SJSA1 (cell line): Measurements from ENCODE around the gene PLEK2. TPM values are rescaled to one million over a fixed set of nuclear protein-coding genes. Genes with fewer than 3 reads are reported as not detected.
"Not testable (repeated sequence)": the region's sequence is repeated elsewhere in the genome, so short reads cannot be mapped to it uniquely, and the experiment has no call there.

Experiments used
- DNase-seq, 2 experiments: peaks; one replicate each; pipeline ENCODE4 v3.0.0-alpha.2; 2015 to 2020; ENCODE audit warnings: low spot score in 2 of 2, low read depth in 1 of 2
- H3K27ac ChIP-seq: fragments of 250-450 bp; sonication (Bioruptor Pico); 2 replicates; pipeline ENCODE4 v1.5.1; 2020; ENCODE audit warnings: mild to moderate bottlenecking, moderate library complexity
- H3K27me3 ChIP-seq: fragments of 250-450 bp; sonication (Bioruptor Pico); replicated peaks from 2 replicates; pipeline ENCODE4 v1.5.1; 2020; ENCODE audit warnings: mild to moderate bottlenecking, moderate library complexity
- H3K36me3 ChIP-seq: fragments of 250-450 bp; sonication (Bioruptor Pico); 2 replicates; pipeline ENCODE4 v1.5.1; 2020; ENCODE audit warnings: mild to moderate bottlenecking
- H3K4me1 ChIP-seq: fragments of 250-450 bp; sonication (Bioruptor Pico); replicated peaks from 2 replicates; pipeline ENCODE4 v1.6.1; 2021; ENCODE audit warnings: mild to moderate bottlenecking
- H3K4me3 ChIP-seq: fragments of 250-450 bp; sonication (Bioruptor Pico); 2 replicates; pipeline ENCODE4 v1.5.1; 2020; ENCODE audit warnings: mild to moderate bottlenecking
- H3K9me3 ChIP-seq: fragments of 250-450 bp; sonication (Bioruptor Pico); replicated peaks from 2 replicates; pipeline ENCODE4 v1.5.1; 2020; ENCODE audit warnings: mild to moderate bottlenecking
- total RNA-seq: library from RNA; depleted of rRNA; stranded (reverse); fragments of >200 nt; shearing (Covaris generic); gene quantifications from 2 replicates; pipeline ENCODE4 v1.2.3, GENCODE V29; 2014; rRNA removed

The PLEK2 gene
- total RNA-seq, 1 experiment from 2014 or later, result 20.0 TPM

- Histone ChIP-seq H3K27me3 (no peaks in the 10 kb centered on the region), H3K27ac (no peak overlapping the region), H3K4me3 (no peak overlapping the region), H3K4me1 (peaks cover 11% of the 10 kb centered on the region), H3K36me3 (peaks cover 17% of the 10 kb centered on the region), H3K9me3 (no peaks in the 10 kb centered on the region)
- DNase-seq, result no peak
Observed at GRCh38 chr14:67357186-67357968, 54.6 kb downstream of the PLEK2 start.

GRCh38 chr14:67352055-67352454 is 59.9 kb downstream of the PLEK2 start:
- DNase-seq, result no peak
- no peaks in the 10 kb centered on the region for H3K9me3 ChIP-seq
- no peaks in the 10 kb centered on the region for H3K27me3 ChIP-seq
- H3K4me1 ChIP-seq, result no peaks in the 10 kb centered on the region
- H3K27ac ChIP-seq, result no peak overlapping the region
- peaks cover 51% of the 10 kb centered on the region for H3K36me3 ChIP-seq
- no peak overlapping the region for H3K4me3 ChIP-seq

GRCh38 chr14:67345583-67345982 is 66.4 kb downstream of the PLEK2 start:
- Histone ChIP-seq H3K27me3 (no peaks in the 10 kb centered on the region), H3K4me3 (no peak overlapping the region), H3K4me1 (no peaks in the 10 kb centered on the region), H3K36me3 (peaks cover 71% of the 10 kb centered on the region), H3K9me3 (no peaks in the 10 kb centered on the region), H3K27ac (no peak overlapping the region)
- no peak for DNase-seq

- Histone ChIP-seq H3K4me3 (no peak overlapping the region), H3K27me3 (no peaks in the 10 kb centered on the region), H3K27ac (no peak overlapping the region), H3K9me3 (no peaks in the 10 kb centered on the region), H3K36me3 (peaks cover 64% of the 10 kb centered on the region), H3K4me1 (no peaks in the 10 kb centered on the region)
- DNase-seq, result no peak
Observed at GRCh38 chr14:67343601-67344230, 68.2 kb downstream of the PLEK2 start.

- DNase-seq, result not testable (repeated sequence)
Observed at GRCh38 chr14:67341231-67341630, 70.7 kb downstream of the PLEK2 start.

More at GRCh38 chr14:67341231-67341630, 70.7 kb downstream of the PLEK2 start:
- H3K9me3 ChIP-seq, H3K4me3 ChIP-seq, H3K4me1 ChIP-seq, H3K27me3 ChIP-seq, H3K27ac ChIP-seq: not testable (repeated sequence)
- H3K36me3 ChIP-seq, result peaks cover 65% of the 10 kb centered on the region

Other genes with a start within 250 kb of the PLEK2 start
- gene GARIN2, start 222.7 kb downstream of the PLEK2 start, total RNA-seq, result not detected in 2 replicates
- 20.4 and 35.0 TPM in 2 replicates for gene PALS1, start 170.7 kb downstream of the PLEK2 start, total RNA-seq
- 125 and 130 TPM in 2 replicates for gene ATP6V1D, start 52.4 kb downstream of the PLEK2 start, total RNA-seq
- 276 and 302 TPM in 2 replicates for gene EIF2S1, start 51.8 kb downstream of the PLEK2 start, total RNA-seq
- gene TMEM229B, start 76.6 kb upstream of the PLEK2 start, total RNA-seq, result 0.71 and 10.9 TPM in 2 replicates
- gene PLEKHH1, start 121.1 kb upstream of the PLEK2 start, total RNA-seq, result 0.97 TPM in 1 of 2 replicates, not detected in the other
- 11.2 and 20.4 TPM in 2 replicates for gene PIGH, start 188.1 kb upstream of the PLEK2 start, total RNA-seq
- 4.9 and 7.4 TPM in 2 replicates for gene ARG2, start 207.8 kb upstream of the PLEK2 start, total RNA-seq